Activated naive CD8-positive, alpha-beta T cell treated with anti-CD3 and anti-CD28 coated beads, Interleukin-2, amount 10 ng/mL, durations not matched to agents 7 days and 5 days (primary cell): ENCODE data around the gene RGS3. TPM values are rescaled to one million over a fixed set of nuclear protein-coding genes. Genes with fewer than 3 reads are reported as not detected.

Experiments used
- ATAC-seq: fragments of 150-1000 bp; cut with Tn5 transposase; one replicate; pipeline ENCODE4 v1.10.0; 2021; ENCODE audit warnings: low read depth, moderate library complexity
- POLR2A ChIA-PET: fragments of 350-600 bp; sonication (Branson Sonifier 250); formaldehyde crosslinking; loops from one replicate; lab custom pipeline; 2021; ENCODE audit warnings: antibody characterized with exemption; lab: Charles Lee
- DNase-seq: peaks from one replicate; pipeline ENCODE4 v3.0.0; 2021
- H3K27ac Mint-ChIP-seq: one replicate; pipeline ENCODE4 v1.8.0; 2022; ENCODE audit warnings: mild to moderate bottlenecking, mixed read lengths
- H3K27me3 Mint-ChIP-seq: one replicate; pipeline ENCODE4 v1.8.0; 2022; ENCODE audit warnings: mild to moderate bottlenecking, moderate library complexity, mixed read lengths
- H3K36me3 Mint-ChIP-seq: one replicate; pipeline ENCODE4 v1.8.0; 2021; ENCODE audit warnings: mild to moderate bottlenecking, mixed read lengths
- H3K4me1 Mint-ChIP-seq: one replicate; pipeline ENCODE4 v1.8.0; 2021; ENCODE audit warnings: mixed read lengths
- H3K4me3 Mint-ChIP-seq: one replicate; pipeline ENCODE4 v1.8.0; 2022; ENCODE audit warnings: mild to moderate bottlenecking, moderate library complexity, mixed read lengths
- H3K9me3 Mint-ChIP-seq: one replicate; pipeline ENCODE4 v1.8.0; 2021; ENCODE audit warnings: mixed read lengths
- total RNA-seq, 2 experiments: library from RNA; stranded (reverse); gene quantifications; one replicate each; pipeline ENCODE4 v1.2.3, GENCODE V29; 2021

The RGS3 gene
- total RNA-seq, 2 experiments from 2014 or later = 63.2 to 65.5 TPM

GRCh38 chr9:113513111-113513510, 49.6 kb downstream of the RGS3 start:
- ATAC-seq = no peak
- Mint-ChIP-seq H3K9me3 (no peaks in the 10 kb centered on the region), H3K4me1 (peaks cover 65% of the 10 kb centered on the region), H3K27me3 (no peaks in the 10 kb centered on the region), H3K27ac (peak overlapping the region; percentile 98), H3K4me3 (peak overlapping the region; percentile 81), H3K36me3 (peaks cover 4% of the 10 kb centered on the region)
- POLR2A ChIA-PET = interaction anchor here (1.0 to 2.9 kb wide), 13 partner anchors 10 to 69 kb away, joined by 3 to 30 read pairs (median 6); no protein-coding TSS in a partner anchor
- no peak for DNase-seq

- DNase-seq = no peak
- Mint-ChIP-seq H3K27me3 (no peaks in the 10 kb centered on the region), H3K27ac (peak overlapping the region; percentile 98), H3K36me3 (peaks cover 7% of the 10 kb centered on the region), H3K9me3 (no peaks in the 10 kb centered on the region), H3K4me3 (peak overlapping the region; percentile 81), H3K4me1 (peaks cover 65% of the 10 kb centered on the region)
- ATAC-seq = no peak
- POLR2A ChIA-PET = interaction anchor here (1.0 to 2.5 kb wide), 5 partner anchors 10 to 66 kb away, joined by 4 to 11 read pairs (median 6); no protein-coding TSS in a partner anchor
Measured at GRCh38 chr9:113513536-113513935, 50.0 kb downstream of the RGS3 start.

- no peaks in the 10 kb centered on the region for H3K27me3 Mint-ChIP-seq
- H3K36me3 Mint-ChIP-seq = peaks cover 11% of the 10 kb centered on the region
- H3K4me1 Mint-ChIP-seq = peaks cover 67% of the 10 kb centered on the region
- POLR2A ChIA-PET = interaction anchor here (1.0 to 2.1 kb wide), 3 partner anchors 9 to 65 kb away, joined by 4 to 11 read pairs (median 8); no protein-coding TSS in a partner anchor
- ATAC-seq = no peak
- no peak for DNase-seq
- peak overlapping the region; percentile 81 for H3K4me3 Mint-ChIP-seq
- no peaks in the 10 kb centered on the region for H3K9me3 Mint-ChIP-seq
- peak overlapping the region; percentile 98 for H3K27ac Mint-ChIP-seq
Measured at GRCh38 chr9:113514061-113514460, 50.5 kb downstream of the RGS3 start.

- POLR2A ChIA-PET = interaction anchor here (1.6 to 2.1 kb wide), 2 partner anchors 9 to 64 kb away, joined by 8 to 11 read pairs; no protein-coding TSS in a partner anchor
Measured at GRCh38 chr9:113514748-113515147, 51.2 kb downstream of the RGS3 start.

GRCh38 chr9:113515862-113516261, 52.3 kb downstream of the RGS3 start:
- DNase-seq (no peak), ATAC-seq (no peak)
- peaks cover 20% of the 10 kb centered on the region for H3K36me3 Mint-ChIP-seq
- H3K27me3 Mint-ChIP-seq = no peaks in the 10 kb centered on the region
- peaks cover 69% of the 10 kb centered on the region for H3K4me1 Mint-ChIP-seq
- peak overlapping the region; percentile 65 for H3K27ac Mint-ChIP-seq
- POLR2A ChIA-PET = no interaction called here
- H3K4me3 Mint-ChIP-seq = no peak overlapping the region
- no peaks in the 10 kb centered on the region for H3K9me3 Mint-ChIP-seq

More at GRCh38 chr9:113514748-113515147, 51.2 kb downstream of the RGS3 start:
- no peaks in the 10 kb centered on the region for H3K27me3 Mint-ChIP-seq
- peaks cover 16% of the 10 kb centered on the region for H3K36me3 Mint-ChIP-seq
- peaks cover 69% of the 10 kb centered on the region for H3K4me1 Mint-ChIP-seq
- peak overlapping the region; percentile 22 for H3K27ac Mint-ChIP-seq
- H3K4me3 Mint-ChIP-seq = no peak overlapping the region
- H3K9me3 Mint-ChIP-seq = no peaks in the 10 kb centered on the region
- no peak for DNase-seq
- no peak for ATAC-seq

GRCh38 chr9:113516840-113517577, 53.5 kb downstream of the RGS3 start:
- DNase-seq = peak; percentile 71
- POLR2A ChIA-PET = interaction anchor here (0.5 to 6.1 kb wide), 11 partner anchors 8 to 836 kb away, joined by 3 to 97 read pairs (median 3); partner anchors contain the start of genes C9orf43, POLE3 and SLC31A2
- no peaks in the 10 kb centered on the region for H3K9me3 Mint-ChIP-seq
- peak overlapping the region; percentile 95 for H3K4me3 Mint-ChIP-seq
- H3K27ac Mint-ChIP-seq = peak overlapping the region; percentile 89
- H3K27me3 Mint-ChIP-seq = no peaks in the 10 kb centered on the region
- peak; percentile 84 for ATAC-seq
- H3K4me1 Mint-ChIP-seq = peaks cover 66% of the 10 kb centered on the region
- peaks cover 24% of the 10 kb centered on the region for H3K36me3 Mint-ChIP-seq

- POLR2A ChIA-PET = interaction anchor here (1.6 to 6.1 kb wide), 2 partner anchors 61 to 109 kb away, joined by 3 to 97 read pairs; partner anchors contain the start of gene POLE3
- Mint-ChIP-seq H3K36me3 (peaks cover 34% of the 10 kb centered on the region), H3K27ac (peak overlapping the region; percentile 89), H3K27me3 (no peaks in the 10 kb centered on the region), H3K4me3 (peak overlapping the region; percentile 95), H3K4me1 (peaks cover 67% of the 10 kb centered on the region), H3K9me3 (no peaks in the 10 kb centered on the region)
- DNase-seq = no peak
- no peak for ATAC-seq
Measured at GRCh38 chr9:113519426-113520108, 56.0 kb downstream of the RGS3 start.

- Mint-ChIP-seq H3K36me3 (peaks cover 34% of the 10 kb centered on the region), H3K9me3 (no peaks in the 10 kb centered on the region), H3K27ac (peak overlapping the region; percentile 89), H3K4me3 (peak overlapping the region; percentile 95), H3K4me1 (peaks cover 69% of the 10 kb centered on the region), H3K27me3 (no peaks in the 10 kb centered on the region)
- peak; percentile 19 for ATAC-seq
- POLR2A ChIA-PET = interaction anchor here (0.7 to 6.1 kb wide), 3 partner anchors 8 to 110 kb away, joined by 3 to 97 read pairs (median 5); partner anchors contain the start of gene POLE3
- DNase-seq = peak; percentile 48
Measured at GRCh38 chr9:113520109-113520642, 56.6 kb downstream of the RGS3 start.

GRCh38 chr9:113521693-113522255, 58.2 kb downstream of the RGS3 start:
- Mint-ChIP-seq H3K27me3 (no peaks in the 10 kb centered on the region), H3K4me1 (peaks cover 70% of the 10 kb centered on the region), H3K27ac (no peak overlapping the region), H3K36me3 (peaks cover 40% of the 10 kb centered on the region), H3K4me3 (peak overlapping the region; percentile 73), H3K9me3 (no peaks in the 10 kb centered on the region)
- POLR2A ChIA-PET = interaction anchor here (6.1 kb wide), 1 partner anchor 59 kb away, joined by 97 read pairs; no protein-coding TSS in a partner anchor
- ATAC-seq (no peak), DNase-seq (no peak)

GRCh38 chr9:113522419-113522818, 58.9 kb downstream of the RGS3 start:
- POLR2A ChIA-PET = interaction anchor here (1.2 to 1.6 kb wide), 2 partner anchors 10 to 56 kb away, joined by 7 to 9 read pairs; no protein-coding TSS in a partner anchor
- DNase-seq = no peak
- Mint-ChIP-seq H3K9me3 (no peaks in the 10 kb centered on the region), H3K27ac (no peak overlapping the region), H3K27me3 (no peaks in the 10 kb centered on the region), H3K4me1 (peaks cover 68% of the 10 kb centered on the region), H3K36me3 (peaks cover 42% of the 10 kb centered on the region), H3K4me3 (peak overlapping the region; percentile 73)
- no peak for ATAC-seq

GRCh38 chr9:113522858-113523257, 59.3 kb downstream of the RGS3 start:
- Mint-ChIP-seq H3K36me3 (peaks cover 42% of the 10 kb centered on the region), H3K27ac (peak overlapping the region; percentile 56), H3K27me3 (no peaks in the 10 kb centered on the region), H3K4me3 (peak overlapping the region; percentile 73), H3K4me1 (peaks cover 70% of the 10 kb centered on the region), H3K9me3 (no peaks in the 10 kb centered on the region)
- DNase-seq = no peak
- ATAC-seq = peak; percentile 1
- POLR2A ChIA-PET = interaction anchor here (1.2 to 2.3 kb wide), 4 partner anchors 9 to 59 kb away, joined by 7 to 9 read pairs (median 8); no protein-coding TSS in a partner anchor

GRCh38 chr9:113523421-113524141, 60.1 kb downstream of the RGS3 start:
- Mint-ChIP-seq H3K4me3 (peak overlapping the region; percentile 73), H3K27ac (peak overlapping the region; percentile 56), H3K27me3 (no peaks in the 10 kb centered on the region), H3K9me3 (no peaks in the 10 kb centered on the region), H3K36me3 (peaks cover 40% of the 10 kb centered on the region), H3K4me1 (peaks cover 67% of the 10 kb centered on the region)
- ATAC-seq (peak; percentile 48), DNase-seq (peak; percentile 60)
- POLR2A ChIA-PET = interaction anchor here (1.2 to 2.3 kb wide), 7 partner anchors 9 to 58 kb away, joined by 3 to 9 read pairs (median 7); no protein-coding TSS in a partner anchor
